BE2C (cell line): ENCODE measurements around the gene HNRNPUL1.

Experiments
- DNase-seq: peaks from one replicate; pipeline ENCODE4 v3.0.0-alpha.2; 2020
- H3K27me3 ChIP-seq: fragments of 250-450 bp; sonication (Bioruptor Pico); 2 replicates; pipeline ENCODE4 v1.5.1; 2020; ENCODE audit warnings: mild to moderate bottlenecking
- H3K36me3 ChIP-seq: fragments of 250-450 bp; sonication (Bioruptor Pico); 2 replicates; pipeline ENCODE4 v1.5.1; 2020; ENCODE audit warnings: mild to moderate bottlenecking
- H3K4me1 ChIP-seq: fragments of 250-450 bp; sonication (Bioruptor Pico); 2 replicates; pipeline ENCODE4 v1.5.1; 2020
- H3K4me3 ChIP-seq: 2 replicates; pipeline ENCODE4 v1.5.1; 2011; ENCODE audit warnings: low read depth, low read length
- H3K9me3 ChIP-seq: fragments of 250-450 bp; sonication (Bioruptor Pico); 2 replicates; pipeline ENCODE4 v1.5.1; 2020
- CTCF ChIP-seq: IDR thresholded peaks from 2 replicates; pipeline ENCODE4 v1.5.1; 2012; ENCODE audit warnings: mild to moderate bottlenecking, low read depth, low read length

HNRNPUL1 gene

GRCh38 chr19:41307954-41308449 lies 43.8 kb downstream of the HNRNPUL1 start:
- no peaks in the 10 kb centered on the region for H3K9me3 ChIP-seq

GRCh38 chr19:41308450-41309179 lies 44.4 kb downstream of the HNRNPUL1 start:
- H3K27me3 ChIP-seq, result no peaks in the 10 kb centered on the region
- H3K4me1 ChIP-seq, result peaks cover 3% of the 10 kb centered on the region; the same call in 1 of the 2 replicates
- TF ChIP-seq CTCF, result peak; percentile 98
- no peak overlapping the region for H3K4me3 ChIP-seq
- no peaks in the 10 kb centered on the region for H3K9me3 ChIP-seq
- peak; percentile 87 for DNase-seq
- peaks cover 50% of the 10 kb centered on the region for H3K36me3 ChIP-seq

More at GRCh38 chr19:41307954-41308449, 43.8 kb downstream of the HNRNPUL1 start:
- H3K27me3 ChIP-seq, result no peaks in the 10 kb centered on the region
- DNase-seq, result no peak
- peaks cover 3% of the 10 kb centered on the region; the same call in 1 of the 2 replicates for H3K4me1 ChIP-seq
- H3K36me3 ChIP-seq, result peaks cover 50% of the 10 kb centered on the region
- H3K4me3 ChIP-seq, result no peak overlapping the region
- no peak for TF ChIP-seq CTCF

- no peak for DNase-seq
- Histone ChIP-seq H3K4me3 (peak overlapping the region; percentile 98), H3K4me1 (peaks cover 3% of the 10 kb centered on the region; the same call in 1 of the 2 replicates), H3K27me3 (no peaks in the 10 kb centered on the region), H3K36me3 (peaks cover 45% of the 10 kb centered on the region), H3K9me3 (no peaks in the 10 kb centered on the region)
- TF ChIP-seq CTCF, result no peak
Measured at GRCh38 chr19:41309180-41310032, 45.2 kb downstream of the HNRNPUL1 start.

- Histone ChIP-seq H3K9me3 (no peaks in the 10 kb centered on the region), H3K4me3 (peak within 1 kb of the TSS; percentile 98), H3K27me3 (no peaks in the 10 kb centered on the region), H3K4me1 (peaks cover 3% of the 10 kb centered on the region; the same call in 1 of the 2 replicates), H3K36me3 (peaks cover 38% of the 10 kb centered on the region)
- no peak for TF ChIP-seq CTCF
- DNase-seq, result peak; percentile 85
Measured at GRCh38 chr19:41310033-41310831, 46.1 kb downstream of the HNRNPUL1 start, which contains the start of gene CCDC97. TSS of gene CCDC97 (plus strand) at chr19:41310172. CDS start at chr19:41310311, 139 bp downstream.

GRCh38 chr19:41311072-41311471 lies 46.9 kb downstream of the HNRNPUL1 start:
- Histone ChIP-seq H3K9me3 (no peaks in the 10 kb centered on the region), H3K27me3 (no peaks in the 10 kb centered on the region), H3K36me3 (peaks cover 37% of the 10 kb centered on the region), H3K4me1 (peaks cover 3% of the 10 kb centered on the region; the same call in 1 of the 2 replicates), H3K4me3 (peak overlapping the region; percentile 98)
- TF ChIP-seq CTCF, result no peak
- no peak for DNase-seq
